Left forelimb (tissue), 1 donor: ENCODE data around the gene PODNL1.
"Not testable (repeated sequence)": the region's sequence is repeated elsewhere in the genome, so short reads cannot be mapped to it uniquely, and the experiment has no call there.

ENCODE experiments used
- DNase-seq: peaks from one replicate; pipeline ENCODE4 v3.0.0-alpha.2; 2018; ENCODE audit warnings: low spot score

Gene PODNL1

DNA sequence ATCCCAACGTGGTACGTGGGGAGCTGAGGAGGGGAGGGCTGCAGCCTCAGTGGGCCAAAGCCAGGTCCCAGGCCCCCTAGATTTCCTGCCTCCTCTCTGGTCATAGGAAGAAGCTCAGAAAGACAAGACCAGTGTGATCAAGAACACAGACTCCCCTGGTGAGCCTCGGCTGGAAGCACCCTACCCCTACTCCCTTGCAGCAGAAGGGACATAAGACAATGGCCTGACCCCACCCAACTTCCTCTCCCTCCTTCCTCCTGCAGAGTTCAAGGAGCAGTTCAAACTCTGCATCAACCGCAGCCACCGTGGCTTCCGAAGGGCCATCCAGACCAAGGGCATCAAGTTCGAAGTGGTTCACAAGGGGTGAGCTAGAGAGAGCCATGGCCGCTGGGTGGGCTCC is 11.5 kb downstream of the PODNL1 start:
- DNase-seq: no peak

DNA sequence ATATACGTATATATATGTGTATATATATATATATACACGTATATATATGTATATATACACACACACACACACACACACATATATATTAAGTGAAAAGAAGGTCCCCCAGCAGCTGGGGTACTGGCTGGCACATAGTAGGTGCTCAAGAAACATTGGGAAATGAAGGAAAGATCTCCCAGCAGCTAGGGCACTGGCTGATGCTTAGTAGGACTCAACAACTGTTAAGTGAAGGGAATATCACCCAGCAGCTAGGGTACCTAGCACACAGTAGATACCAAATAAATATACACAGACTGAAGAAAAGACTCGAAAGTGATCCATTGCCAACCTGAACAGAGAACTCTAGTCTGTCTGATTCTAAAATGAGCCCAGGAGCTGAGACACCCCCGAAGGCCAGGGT is 12.2 kb downstream of the PODNL1 start:
- no peak for DNase-seq

DNA sequence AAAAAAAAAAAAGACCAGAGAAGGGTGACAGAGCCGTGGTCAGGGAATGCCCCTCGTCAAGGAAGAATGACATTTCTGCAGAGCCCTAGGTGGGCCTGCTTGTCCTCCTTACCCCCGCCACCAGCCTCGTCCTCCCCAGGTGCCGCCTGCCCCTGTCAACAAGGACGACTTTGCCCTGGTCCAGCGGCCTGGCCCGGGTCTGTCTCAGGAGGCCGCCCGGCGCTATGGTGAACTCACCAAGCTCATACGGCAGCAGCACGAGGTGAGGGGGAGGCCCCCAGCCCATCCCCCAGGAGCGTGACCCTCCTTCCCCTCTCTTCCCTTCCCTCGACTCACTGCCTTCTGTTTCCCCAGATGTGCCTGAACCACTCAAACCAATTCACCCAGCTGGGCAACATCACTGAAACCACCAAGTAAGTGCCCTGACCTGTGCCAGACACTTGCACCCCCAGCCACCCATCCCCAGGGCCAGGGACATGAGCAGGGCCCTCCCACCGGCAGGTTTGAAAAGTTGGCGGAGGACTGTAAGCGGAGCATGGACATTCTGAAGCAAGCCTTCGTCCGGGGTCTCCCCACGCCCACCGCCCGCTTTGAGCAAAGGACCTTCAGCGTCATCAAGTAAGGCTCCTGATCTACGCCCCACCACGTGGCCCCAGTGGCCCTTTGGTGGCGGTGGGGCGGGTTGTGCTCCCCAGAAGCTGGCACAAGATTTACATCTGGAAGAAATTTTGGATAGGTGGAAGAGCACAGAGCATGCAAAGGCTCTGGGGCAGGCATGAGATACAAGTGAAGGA is 14.8 kb downstream of the PODNL1 start:
- no peak for DNase-seq

DNA sequence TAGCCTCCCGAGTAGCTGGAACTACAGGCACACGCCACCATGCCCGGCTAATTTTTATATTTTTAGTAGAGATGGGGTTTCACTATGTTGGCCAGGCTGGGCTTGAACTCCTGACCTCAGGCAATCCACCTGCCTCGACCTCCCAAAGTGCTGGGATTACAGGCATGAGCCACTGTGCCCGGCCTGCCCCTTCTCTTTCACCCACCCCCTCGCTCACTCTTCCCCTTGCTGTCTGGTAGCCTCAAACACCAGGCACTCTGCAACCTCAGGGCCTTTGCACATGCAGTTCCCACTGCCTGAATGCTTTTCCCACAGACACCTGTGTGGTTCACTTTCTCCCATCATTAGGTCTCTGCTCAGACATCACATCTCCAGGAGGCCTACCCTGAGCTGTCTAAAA is 16.1 kb downstream of the PODNL1 start:
- not testable (repeated sequence) for DNase-seq

DNA sequence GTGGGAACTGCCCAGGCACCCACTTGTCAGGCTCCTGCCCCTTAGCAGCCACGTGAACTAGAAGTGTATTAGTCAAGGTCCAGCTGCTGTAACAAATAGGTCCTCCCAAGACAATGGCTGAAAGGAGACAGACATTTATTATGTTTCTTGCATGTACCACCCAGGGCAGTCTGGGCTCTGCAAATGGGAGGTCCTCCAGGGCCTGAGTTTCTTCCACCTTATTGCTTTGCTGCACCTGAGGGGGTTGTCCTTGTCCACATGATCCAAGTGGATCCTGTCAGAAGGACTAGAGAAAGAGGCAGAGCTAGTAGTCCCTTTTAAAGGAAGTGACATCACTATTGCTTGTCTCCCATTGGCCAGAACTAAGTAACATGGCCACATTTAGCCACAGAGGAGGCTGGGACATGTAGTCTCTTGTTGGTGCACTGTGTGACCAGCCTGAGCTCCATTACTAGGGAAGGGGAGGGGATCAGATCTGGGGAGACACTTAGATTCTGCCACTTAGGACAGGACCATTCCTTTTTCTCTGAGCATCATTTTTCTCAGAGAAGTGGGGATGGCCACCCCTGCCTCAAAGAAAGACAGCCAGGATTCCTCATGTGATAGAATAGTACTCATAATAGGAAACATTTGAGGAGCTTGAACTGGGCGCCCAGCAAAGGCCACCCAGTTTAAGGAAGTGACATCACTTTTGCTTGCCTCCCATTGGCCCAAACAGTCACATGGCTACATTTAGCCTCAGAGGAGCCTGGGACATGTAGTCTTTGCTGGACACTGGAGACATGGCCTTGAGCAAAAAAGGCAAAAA is 17.1 kb downstream of the PODNL1 start:
- no peak for DNase-seq

DNA sequence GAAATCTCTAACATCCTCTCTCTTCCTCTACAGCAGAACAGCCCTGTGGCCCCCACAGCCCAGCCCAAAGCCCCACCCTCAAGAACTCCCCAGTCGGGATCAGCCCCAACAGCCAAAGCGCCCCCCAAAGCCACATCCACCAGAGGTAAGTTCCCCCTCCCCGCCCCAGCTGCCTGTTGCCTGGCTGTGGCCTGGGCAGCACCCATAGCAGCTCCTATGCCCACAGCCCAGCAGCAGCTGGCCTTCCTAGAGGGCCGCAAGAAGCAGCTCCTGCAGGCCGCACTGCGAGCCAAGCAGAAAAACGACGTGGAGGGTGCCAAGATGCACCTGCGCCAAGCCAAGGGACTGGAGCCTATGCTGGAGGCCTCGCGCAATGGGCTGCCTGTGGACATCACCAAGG is 17.7 kb downstream of the PODNL1 start:
- no peak for DNase-seq

DNA sequence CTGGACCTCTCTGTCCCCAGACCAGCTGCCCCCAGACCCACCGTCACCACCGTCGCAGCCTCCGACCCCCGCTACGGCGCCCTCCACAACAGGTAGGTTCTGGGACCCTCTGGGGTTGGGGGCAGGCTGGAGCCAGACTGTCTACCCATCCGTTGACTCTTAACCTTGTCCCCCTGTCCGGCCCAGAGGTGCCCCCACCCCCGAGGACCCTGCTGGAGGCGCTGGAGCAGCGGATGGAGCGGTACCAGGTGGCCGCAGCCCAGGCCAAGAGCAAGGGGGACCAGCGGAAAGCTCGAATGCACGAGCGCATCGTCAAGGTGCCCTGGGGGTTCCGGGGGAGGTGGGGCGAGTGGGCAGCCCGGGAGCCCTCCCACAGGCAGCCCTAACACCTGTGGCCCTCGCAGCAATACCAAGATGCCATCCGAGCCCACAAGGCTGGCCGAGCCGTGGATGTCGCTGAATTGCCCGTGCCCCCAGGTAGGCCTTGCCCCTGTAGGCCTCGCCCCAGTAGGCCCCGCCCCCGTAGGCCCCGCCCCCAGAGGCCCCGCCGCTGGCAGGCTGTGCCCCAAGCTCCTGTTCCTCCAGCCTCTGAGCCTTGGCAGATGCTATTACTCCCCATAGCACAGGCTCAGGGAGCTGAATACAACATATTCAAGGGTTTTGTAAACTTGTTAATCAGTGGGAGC is 19.3 kb downstream of the PODNL1 start:
- DNase-seq: no peak

DNA sequence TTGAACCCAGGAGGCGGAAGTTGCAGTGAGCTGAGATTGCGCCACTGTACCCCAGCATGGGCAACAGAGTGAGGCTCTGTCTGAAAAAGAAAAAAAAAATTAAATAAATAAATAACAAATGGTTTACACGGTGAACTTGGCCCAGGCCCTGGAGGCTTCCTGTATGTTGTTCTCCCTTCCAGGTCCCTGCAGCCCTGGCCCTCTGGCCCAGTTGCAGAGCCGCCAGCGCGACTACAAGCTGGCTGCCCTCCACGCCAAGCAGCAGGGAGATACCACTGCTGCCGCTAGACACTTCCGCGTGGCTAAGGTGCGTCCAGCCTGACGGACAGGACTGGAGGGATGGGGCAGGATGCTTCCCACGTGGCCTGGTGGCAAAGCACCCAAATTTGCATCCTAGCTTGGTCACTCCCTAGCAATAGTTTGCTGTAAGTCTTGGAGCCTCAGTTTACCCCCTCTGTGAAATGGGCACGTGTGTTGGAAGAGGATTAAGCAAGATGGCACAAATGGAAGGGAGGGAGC is 20.3 kb downstream of the PODNL1 start:
- no peak for DNase-seq

DNA sequence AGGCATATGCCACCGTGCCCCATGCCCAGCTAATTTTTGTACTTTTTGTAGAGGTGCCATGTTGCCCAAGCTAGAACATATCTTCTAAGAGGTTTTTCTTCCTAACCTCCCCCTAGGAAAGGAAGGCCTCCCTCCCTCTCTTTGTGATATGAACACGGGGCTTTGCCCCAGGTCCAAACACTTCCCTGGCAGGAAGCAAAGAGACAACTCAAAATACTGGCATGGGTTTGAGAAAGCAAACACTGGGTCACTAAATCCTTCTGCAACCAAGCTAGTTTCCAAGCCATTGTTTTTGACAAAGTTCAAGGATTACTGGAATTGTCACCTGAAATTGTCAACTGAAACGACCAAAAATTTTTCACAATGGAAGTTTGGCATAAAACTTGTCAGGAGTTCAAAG is 23.4 kb downstream of the PODNL1 start:
- DNase-seq: no peak

DNA sequence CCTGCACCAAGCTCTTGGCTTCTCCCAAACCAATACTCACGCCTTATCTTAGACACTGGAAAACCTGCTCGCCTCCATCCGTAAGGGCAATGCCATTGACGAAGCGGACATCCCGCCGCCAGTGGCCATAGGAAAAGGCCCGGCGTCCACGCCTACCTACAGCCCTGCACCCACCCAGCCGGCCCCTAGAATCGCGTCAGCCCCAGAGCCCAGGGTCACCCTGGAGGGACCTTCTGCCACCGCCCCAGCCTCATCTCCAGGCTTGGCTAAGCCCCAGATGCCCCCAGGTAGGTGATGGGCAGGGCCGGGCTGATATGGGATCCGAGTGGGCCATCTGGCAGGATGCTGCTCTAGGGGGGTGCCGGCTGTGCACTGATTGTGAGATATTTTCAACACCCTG is 24.9 kb downstream of the PODNL1 start:
- no peak for DNase-seq

DNA sequence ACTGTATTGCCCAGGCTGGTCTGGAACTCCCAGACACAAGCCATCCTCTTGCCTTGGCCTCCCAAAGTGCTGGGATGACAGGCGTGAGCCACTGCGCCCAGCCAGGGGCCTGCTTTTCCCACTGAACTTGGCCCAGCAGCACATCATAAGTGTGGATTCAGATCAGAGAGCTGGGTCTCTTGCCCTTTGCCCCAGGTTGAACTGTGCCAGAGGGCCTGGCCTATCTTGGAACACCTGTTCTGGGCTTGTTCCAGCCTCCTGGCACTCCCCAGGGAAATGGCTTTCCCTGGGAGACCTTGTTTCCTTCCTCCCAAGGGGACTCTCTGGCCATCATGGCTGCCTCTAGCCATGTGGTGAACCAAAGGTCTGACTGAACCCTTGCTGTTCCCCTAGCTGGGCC is 28.8 kb downstream of the PODNL1 start:
- DNase-seq: no peak

DNA sequence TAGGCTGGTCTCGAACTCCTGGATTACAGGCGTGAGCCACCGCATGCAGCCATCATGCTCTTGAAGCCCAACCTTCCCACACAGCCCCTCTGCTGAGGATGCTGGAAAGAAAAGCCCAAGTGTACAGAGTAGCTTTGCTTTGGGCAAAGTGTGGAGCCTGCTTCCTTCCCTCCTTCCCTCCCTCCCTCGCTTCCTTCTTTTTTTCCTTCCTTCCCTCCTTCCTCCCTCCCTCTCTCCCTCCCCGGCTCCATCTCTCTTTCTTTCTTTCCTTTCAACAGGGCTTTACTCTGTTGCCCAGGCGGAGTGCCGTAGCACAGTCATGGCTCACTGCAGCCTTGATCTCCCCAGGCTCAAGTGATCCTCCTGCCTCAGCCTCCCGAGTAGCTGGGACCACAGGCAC is 29.5 kb downstream of the PODNL1 start:
- no peak for DNase-seq

DNA sequence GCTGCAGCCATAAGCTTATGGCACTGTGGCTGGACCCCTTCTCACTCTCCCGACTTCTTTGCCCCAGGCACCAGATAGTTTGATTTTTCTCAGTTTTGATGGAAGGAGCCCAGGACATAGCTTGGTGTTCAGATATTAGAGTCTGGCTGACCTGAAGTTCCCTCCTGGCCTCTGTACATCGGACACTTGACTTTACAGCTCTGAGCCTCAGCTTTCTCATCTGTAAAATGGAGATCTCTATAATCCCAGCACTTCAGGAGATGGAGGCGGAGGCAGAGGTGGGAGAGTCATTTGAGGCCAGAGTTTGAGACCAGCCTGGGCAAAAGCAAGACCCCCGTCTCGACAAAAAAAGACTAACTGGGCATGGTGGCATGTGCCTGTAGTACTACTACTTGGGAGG is 31.3 kb downstream of the PODNL1 start:
- no peak for DNase-seq

DNA sequence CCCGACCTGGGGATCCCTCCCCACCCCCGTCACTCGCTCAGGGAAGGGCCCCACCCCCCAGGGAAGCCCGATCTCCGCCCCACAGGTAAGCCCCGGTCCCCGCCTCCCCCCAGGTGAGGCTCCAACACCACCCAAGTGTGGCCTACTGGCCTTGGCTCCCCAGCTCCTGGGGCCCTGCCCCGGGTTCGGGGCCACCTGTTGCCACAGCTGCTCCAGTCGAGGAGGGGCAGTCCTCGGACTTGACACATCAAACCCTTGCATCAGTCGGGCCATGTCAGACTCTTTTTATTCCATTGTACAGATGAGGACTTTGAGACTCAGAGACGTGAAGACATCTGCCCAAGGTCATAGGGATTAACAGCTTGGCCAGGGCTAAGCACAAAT is 31.7 kb downstream of the PODNL1 start:
- DNase-seq: no peak

DNA sequence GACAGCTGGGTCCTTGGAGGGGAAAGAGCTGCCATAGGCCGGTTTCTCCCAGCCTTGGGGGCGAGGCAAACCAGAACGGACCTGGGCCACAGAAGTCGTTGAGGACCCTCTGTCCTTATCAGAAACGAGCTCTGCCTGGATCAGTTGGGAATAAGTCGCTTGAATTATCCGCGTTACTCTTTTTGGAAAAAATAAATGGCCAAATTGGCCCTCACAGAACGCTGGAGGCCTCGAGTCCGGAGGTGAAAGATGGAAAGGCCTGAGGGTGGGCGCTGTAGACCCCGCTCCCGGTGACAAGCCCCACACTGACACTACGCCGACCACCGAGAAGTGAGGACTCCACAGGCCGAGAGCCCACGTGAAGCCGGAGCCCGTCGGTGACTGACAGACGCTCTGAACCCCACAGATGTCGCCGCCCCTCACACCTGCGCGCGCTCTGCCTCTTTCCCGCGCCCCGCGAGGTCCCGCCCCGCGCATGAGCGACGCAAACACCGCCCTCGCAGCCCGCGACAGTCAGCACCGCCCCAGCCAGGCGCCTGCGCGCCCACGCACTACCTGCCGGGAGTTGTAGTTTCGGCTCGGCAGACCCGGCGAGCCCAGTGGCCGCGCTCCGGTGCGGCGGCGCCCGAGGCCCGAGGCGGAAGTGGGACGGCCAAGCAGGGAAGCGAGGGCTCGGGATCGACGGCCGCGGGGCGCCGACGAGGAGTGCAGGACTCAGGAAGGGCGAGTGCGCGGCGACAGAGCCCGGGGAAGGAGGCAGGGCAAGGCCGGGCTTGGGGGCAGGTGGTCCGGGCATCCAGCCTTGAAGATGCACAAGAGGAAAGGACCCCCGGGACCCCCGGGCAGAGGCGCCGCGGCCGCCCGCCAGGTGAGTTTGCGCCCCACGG is 32.3 kb downstream of the PODNL1 start, which contains the start of the genes BRME1 and CC2D1A:
Gene BRME1, minus strand, starts transcription at position 484 of the 887 bp plus-strand sequence. CDS start 1,225 bp downstream, outside the sequence.
Gene CC2D1A, plus strand, starts transcription at position 568 of the 887 bp plus-strand sequence. Its CDS starts 241 bp downstream, at position 809.
- peak; percentile 95 for DNase-seq

DNA sequence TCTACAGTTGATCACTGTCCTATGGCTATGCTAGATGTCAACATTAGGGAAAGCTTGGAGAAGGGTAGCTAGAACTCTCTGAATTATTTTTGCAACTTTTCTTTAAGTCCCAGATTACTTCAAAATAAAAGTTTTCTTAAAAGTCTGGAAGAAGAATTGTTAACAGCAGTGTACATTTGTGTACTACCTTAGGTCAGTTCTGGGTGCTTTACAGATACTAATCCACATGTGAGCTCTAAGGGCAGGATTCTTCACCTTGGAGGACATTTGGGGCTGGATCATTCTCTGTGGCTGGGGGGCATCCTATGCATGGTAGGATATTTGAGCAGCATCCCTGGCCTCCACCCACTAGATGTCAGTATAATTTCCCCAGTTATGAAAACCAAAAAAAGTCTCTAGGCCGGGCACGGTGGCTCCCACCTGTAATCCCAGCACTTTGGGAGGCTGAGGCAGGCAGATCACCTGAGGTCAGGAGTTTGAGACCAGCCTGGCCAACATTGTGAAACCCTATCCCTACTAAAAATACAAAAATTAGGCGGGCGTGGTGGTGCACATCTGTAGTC is 35.1 kb downstream of the PODNL1 start:
- no peak for DNase-seq

DNA sequence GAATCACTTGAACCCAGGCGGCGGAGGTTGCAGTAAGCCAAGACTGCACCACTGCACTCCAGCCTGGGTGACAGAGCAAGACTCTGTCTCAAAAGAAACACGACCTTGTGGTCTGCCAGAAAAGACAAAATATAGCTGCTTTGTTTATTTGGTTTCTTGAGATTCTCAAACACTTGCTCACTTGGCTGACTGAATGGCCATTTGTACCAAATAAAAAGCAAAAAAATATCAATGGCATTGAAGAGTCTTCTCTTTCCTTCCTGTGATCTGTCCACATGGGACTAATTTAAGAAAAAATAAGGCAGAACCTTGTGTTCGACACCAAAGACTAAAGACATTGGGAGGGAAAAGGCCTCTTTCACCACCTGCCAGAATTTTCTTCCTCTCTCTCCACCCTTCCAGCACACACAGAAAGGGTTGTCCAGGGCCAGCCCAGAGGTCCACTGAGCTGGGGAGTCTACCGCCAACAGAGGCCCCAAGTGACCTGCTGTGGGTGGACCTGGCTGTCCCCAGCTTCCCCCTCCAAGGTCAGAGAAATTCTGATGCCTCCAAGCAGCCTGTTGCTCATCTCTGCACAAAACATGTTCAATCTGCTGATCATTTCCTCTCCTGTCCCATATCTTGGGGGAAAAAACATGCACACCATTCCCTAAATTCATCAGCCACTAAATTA is 38.2 kb downstream of the PODNL1 start:
- no peak for DNase-seq

DNA sequence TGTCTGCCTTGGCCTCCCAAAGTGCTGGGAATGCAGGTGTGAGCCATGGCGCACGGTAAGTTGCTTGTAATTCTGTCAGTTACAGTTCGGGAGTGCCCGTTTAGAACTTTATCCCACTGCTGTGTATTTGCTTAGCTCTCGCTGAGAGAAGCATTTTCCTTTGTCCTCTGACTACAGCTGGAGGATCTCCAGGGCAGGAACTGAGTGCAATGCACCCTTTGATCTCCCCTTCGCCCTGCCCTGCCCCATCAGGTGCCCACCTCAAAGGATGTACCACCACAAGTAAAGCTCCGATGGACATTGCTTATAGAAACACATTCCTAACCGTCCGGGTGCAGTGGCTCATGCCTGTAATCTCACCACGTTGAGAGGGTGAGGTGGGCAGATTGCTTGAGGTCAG is 38.8 kb downstream of the PODNL1 start:
- no peak for DNase-seq

DNA sequence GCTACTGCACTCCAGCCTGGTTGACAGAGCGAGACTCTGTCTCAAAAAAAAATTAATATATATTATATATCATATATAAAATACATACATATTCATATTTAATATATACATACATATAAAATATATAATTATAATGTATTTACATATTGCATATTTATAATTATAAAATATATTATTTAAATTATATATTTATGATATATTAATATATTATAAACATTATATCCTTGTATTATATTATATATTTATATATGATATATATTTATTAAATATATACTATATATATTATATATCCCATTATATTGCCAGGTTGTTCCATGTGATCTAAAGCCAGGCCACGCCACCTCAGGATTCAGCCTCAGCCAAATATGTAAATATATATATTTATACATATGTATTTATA is 42.0 kb downstream of the PODNL1 start:
- no peak for DNase-seq

DNA sequence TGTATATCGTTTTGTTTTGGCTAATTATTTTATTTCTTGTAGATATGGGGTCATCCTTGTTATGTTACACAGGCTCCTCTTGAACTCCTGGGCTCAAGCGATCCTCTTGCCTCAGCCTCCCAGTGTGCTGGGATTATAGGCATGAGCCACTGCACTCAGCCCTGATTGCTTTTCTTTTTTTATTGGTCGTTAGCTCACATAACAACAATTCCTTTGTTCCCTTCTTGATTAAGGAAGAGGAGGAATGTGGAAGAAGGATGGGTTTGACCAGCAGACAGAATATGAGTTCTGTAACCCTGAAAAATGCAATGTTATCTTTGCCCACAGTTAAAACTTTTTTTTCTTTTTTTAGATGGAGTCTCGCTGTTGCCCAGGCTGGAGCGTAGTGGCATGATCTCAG is 43.7 kb downstream of the PODNL1 start:
- no peak for DNase-seq

DNA sequence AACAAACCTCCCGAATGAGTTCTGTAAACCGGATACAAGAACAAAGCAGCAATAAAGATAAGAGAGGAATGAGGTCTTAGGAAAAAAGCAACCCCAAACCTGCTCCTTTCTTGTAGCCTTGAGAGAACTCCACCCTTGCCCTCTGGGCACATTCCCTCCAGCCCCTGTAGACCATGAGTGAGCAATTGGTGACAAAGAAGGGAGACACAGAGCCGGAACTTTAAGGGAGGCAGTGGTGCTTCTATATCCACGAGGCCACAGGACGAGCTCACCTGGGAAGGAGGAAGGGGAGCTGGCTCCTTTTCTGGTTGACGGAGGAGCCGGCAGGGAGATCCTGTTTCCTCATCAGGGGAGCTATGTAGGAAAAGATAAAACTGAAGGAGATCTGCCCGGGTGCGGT is 45.3 kb downstream of the PODNL1 start:
- no peak for DNase-seq
